Hematopoietic multipotent progenitor cell (in vitro differentiated cells): ENCODE data around the gene SSTR5. TPM values are rescaled to one million over a fixed set of nuclear protein-coding genes. Genes with fewer than 3 reads are reported as not detected.

Source experiments
- DNase-seq, 3 donors: peaks; one replicate each; pipeline ENCODE4 v3.0.0-alpha.2; 2011 to 2015; ENCODE audit warnings: low read depth in 2 of 3, low spot score in 2 of 3
- total RNA-seq: library from RNA; depleted of rRNA; stranded (reverse); fragments of >200 nt; gene quantifications from one replicate; pipeline ENCODE4 v1.2.3, GENCODE V29; 2012

The SSTR5 gene
- total RNA-seq, 1 donor = not detected

- DNase-seq = no peak
These were observed 18.7 kb upstream of the SSTR5 start for GRCh38 chr16:1053700-1054368.

- DNase-seq = peak in 2 of 3 donors; percentile 10 to 21
These were observed 17.6 kb upstream of the SSTR5 start for GRCh38 chr16:1054660-1055556.

GRCh38 chr16:1055557-1055924 lies 17.0 kb upstream of the SSTR5 start:
- no peak for DNase-seq

GRCh38 chr16:1056196-1056595 lies 16.4 kb upstream of the SSTR5 start:
- DNase-seq = no peak

- DNase-seq = peak; percentile 14 to 39 (median 29)
These were observed 15.2 kb upstream of the SSTR5 start for GRCh38 chr16:1057252-1057932.

- DNase-seq = no peak
These were observed 14.3 kb upstream of the SSTR5 start for GRCh38 chr16:1058216-1058615.

GRCh38 chr16:1059310-1059709 lies 13.2 kb upstream of the SSTR5 start:
- no peak for DNase-seq

GRCh38 chr16:1060416-1061340 lies 11.9 kb upstream of the SSTR5 start:
- DNase-seq = no peak

- no peak for DNase-seq
These were observed 10.6 kb upstream of the SSTR5 start for GRCh38 chr16:1061769-1062505.

GRCh38 chr16:1062895-1063294 lies 9.7 kb upstream of the SSTR5 start:
- DNase-seq = no peak

- DNase-seq = no peak
These were observed 8.8 kb upstream of the SSTR5 start for GRCh38 chr16:1063728-1064127.

GRCh38 chr16:1065469-1066128 lies 6.9 kb upstream of the SSTR5 start:
- DNase-seq = no peak

GRCh38 chr16:1066584-1067172 lies 5.9 kb upstream of the SSTR5 start:
- no peak for DNase-seq

- no peak for DNase-seq
These were observed 4.9 kb upstream of the SSTR5 start for GRCh38 chr16:1067629-1068028.

GRCh38 chr16:1068451-1068850 lies 4.1 kb upstream of the SSTR5 start:
- DNase-seq = no peak

- no peak for DNase-seq
These were observed 3.4 kb upstream of the SSTR5 start for GRCh38 chr16:1069154-1069553.

- DNase-seq = no peak
These were observed 2.3 kb upstream of the SSTR5 start for GRCh38 chr16:1070084-1070863.

- DNase-seq = no peak
These were observed 1.6 kb upstream of the SSTR5 start for GRCh38 chr16:1070864-1071408.
